NCI-H1092 (cell line): ENCODE results near the gene IFNA8.
A peak's percentile ranks its signal among the peaks of the same experiment; 100 is the strongest.
"Not testable (repeated sequence)": the region's sequence is repeated elsewhere in the genome, so short reads cannot be mapped to it uniquely, and the experiment has no call there.

Experiments
- DNase-seq: peaks from one replicate; lab custom pipeline; 2025; lab: John Stamatoyannopoulos, UW

IFNA8 gene

DNA sequence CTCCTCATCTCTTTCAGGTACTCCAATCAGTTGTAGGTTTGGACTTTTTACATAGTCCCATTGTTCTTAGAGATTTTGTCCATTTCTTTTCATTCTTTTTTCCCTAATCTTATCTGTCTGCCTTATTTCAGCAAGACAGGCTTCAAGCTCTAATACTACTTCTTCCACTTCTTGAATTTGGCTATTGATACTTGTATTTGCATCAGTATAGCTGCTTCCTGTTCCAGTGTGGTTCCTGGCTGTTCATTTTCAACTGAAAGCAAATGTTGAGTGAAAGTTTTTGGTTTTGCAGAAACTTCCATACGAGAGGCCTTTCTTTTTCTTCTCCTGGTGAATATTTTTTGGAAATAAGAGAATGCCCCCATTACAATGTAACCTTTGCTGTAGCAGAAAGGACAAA lies 19.3 kb downstream of the IFNA8 start:
- no peak for DNase-seq

DNA sequence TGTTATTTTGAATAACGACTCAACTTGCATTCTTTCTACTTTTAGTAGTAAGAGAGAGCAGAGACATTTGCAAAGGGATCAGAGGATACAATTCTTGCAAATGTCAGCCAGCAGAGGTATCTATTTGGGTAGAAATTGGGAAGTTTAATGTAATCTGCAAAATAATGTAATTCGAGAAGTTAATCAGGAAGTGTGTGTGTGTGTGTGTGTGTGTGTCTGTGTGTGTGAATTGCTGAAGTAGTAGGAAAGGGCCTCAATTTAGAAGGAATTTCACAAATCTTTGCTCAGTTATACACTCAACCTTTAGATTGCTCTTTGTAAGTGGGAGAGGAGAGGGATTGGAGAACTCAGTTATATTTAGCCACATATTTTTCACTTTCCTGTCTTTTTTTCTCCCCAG lies 20.3 kb downstream of the IFNA8 start:
- DNase-seq: no peak

DNA sequence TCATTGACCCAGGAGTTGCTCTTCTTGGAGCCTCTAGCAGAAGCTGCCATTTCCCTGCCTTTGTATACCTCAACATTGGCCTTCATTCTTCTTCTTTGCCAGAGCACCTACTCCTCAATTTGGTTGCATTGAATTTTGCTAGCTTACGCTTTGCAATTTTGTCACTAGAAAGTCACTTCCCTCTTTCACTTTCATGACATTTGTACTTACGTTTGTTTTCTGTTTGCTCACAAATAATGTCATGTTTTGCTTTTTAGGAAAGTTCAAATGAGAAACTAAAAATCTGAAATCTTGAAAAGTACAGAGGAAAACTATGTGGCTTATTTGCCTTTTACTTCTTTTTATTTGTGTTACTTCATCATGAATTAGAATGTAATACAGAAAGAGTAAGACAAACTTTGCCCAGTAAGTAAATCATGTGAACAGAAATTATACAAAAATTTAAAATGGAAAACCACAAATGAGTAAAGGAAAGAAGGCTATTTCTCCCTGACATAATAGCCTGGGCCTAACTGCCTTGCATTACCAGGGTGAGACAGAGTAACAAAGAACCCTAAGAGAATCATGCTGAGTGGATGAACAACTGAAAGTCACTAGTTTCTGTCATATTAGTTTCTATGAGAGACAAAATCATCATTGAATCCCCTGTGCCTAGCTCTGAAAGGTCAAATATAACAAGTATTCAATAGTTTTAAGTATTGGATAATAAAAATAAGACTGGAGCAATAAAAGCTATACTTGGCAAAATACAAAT lies 23.9 kb downstream of the IFNA8 start:
- DNase-seq: no peak

DNA sequence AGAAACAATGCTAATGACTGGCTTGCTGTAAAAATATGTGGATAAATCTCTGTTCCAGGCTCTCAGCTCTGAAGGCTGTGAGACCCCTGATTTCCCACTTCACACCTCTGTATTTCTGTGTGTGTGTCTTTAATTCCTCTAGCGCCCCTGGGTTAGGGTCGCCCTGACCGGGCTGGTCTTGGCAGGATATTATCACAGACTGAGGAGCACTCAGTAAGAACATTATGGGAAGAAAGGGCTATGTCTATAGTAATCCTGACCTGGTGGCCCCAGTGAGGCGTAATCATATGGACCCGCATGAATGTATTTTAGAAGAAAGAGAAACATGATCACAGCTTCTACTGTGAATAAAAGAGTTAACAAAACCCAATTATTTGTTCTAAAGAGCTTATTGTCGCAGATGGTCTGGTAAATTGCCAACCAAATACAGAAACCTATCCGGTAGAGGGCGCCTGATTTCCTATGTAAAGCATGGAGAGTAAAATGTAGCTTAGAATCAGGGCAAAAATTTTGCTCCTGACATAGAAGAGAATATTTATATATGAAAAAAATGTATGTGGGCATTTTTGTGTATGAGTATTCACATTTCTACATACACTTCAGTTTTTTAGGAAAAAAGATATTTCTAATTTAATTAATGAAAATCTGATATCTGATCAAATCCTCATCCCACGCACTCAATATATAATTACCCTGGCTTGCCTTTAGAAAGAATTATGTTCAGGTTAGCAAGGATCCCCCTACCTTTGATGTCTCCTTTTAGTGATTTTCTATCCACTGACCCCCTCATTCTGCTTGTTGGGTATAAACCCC lies 25.5 kb downstream of the IFNA8 start:
- DNase-seq: peak; percentile 41

DNA sequence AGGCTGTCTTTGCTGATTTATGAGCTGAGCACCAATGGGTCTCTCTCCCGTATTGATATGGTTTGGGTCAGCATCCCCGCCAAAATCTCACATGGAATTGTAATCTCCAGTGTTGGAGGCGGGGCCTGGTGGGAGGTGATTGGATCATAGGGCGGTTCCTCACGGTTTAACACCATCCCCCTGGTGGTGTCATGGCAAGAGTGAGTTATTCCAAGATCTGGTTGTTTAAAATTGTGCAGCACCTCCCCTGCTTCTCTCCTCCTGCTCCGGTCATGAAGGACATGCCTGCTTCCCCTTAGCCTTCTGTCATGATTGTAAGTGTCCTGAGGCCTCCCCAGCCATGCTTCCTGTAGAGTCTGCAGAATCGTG lies 26.1 kb downstream of the IFNA8 start:
- DNase-seq: not testable (repeated sequence)

DNA sequence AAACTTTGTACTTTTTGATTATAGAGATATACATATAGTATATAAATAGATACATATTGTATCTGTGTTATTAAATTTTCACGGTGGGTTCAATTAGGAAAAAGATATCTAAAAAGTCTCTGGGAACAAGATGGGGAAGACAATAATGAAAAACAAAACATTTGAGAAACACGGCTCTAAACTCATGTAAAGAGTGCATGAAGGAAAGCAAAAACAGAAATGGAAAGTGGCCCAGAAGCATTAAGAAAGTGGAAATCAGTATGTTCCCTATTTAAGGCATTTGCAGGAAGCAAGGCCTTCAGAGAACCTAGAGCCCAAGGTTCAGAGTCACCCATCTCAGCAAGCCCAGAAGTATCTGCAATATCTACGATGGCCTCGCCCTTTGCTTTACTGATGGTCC lies 31.2 kb downstream of the IFNA8 start, which contains the start of gene IFNA1:
TSS of gene IFNA1 (plus strand) at position 301 of the 400 bp plus-strand sequence. CDS start at position 370, 69 bp downstream.
- no peak for DNase-seq

DNA sequence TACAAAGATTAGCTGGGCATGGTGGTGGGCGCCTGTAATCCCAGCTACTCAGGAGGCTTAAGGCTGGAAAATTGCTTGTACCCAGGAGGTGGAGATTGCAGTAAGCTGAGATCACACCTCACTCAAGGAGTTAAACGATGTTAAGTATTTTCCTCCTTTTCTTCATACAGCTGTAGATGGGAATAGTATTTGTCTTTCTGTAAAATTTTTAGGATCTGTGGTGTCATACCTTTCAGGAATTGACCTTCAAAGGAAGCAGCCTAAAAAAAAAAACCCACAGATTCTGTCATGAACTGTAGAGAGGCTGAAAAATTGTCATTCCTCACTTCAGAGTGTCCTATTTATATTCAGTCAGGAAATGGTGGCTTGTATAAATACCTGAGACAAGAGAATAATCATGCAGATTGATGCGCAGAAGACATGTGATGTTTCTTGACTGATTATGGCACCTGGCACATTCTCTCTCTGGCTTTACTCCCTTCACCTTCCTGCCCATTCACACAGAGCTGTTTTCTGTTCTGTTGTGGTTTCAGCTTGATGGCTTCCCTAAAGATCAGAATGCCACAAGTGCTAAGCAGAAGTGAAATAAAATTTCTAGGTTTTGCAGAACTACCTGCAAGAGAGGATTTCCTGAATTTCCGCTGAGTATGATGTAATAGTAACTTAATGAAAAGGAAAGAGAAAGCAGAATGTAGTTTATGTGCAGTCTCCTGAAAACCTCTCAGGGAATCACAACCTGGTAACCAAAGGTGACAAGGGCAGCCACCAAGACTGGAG lies 35.1 kb downstream of the IFNA8 start:
- DNase-seq: no peak

DNA sequence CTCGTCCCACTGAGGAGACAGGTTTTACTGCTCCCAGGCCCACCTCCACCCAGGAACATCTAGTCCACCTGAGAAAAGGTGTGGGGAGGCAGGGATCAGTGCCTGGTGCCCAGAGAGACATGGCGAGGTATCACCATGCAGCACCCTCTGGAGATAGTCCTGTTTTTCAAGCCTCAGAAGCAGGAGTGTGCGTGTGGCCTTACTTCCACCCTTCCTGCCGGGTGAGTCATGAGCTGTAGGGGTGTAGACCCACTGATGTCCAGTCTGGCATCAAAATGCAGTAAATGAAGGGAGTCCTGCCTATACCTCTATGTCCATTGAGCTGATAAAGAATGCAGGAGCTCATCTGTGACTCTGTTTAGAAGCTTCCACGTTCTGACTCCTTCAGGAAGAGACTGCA lies 40.4 kb downstream of the IFNA8 start:
- not testable (repeated sequence) for DNase-seq

DNA sequence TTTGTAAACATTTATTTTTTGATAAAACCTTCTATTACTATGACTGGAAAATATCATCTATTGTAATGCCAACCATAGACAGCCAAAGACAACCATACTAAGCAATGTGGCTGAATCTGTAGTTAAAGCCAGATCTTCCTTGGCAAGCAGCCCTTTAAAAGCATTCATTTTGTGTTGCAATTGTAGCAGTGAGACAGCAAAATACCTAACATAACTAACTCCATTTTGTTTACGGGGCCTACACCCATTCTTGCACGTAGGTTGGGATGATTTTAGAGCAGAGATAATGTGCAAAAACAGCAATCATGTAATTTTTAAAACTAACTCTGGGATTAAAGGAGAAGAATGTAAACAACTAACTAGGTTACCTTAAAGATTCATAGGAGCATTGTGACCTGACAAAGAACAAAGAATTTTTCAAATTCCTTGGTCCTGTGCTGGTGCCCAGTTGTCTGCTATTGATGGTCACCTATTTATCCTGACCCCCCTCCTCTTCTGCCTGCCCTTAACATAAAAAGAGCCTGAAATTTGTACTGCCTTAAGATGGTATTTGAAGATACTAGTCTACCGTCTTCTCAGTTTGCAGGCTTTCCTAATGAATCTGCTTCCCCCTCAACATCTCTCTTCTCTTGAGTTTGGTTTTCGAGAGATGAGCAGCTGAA lies 41.9 kb downstream of the IFNA8 start:
- DNase-seq: no peak

DNA sequence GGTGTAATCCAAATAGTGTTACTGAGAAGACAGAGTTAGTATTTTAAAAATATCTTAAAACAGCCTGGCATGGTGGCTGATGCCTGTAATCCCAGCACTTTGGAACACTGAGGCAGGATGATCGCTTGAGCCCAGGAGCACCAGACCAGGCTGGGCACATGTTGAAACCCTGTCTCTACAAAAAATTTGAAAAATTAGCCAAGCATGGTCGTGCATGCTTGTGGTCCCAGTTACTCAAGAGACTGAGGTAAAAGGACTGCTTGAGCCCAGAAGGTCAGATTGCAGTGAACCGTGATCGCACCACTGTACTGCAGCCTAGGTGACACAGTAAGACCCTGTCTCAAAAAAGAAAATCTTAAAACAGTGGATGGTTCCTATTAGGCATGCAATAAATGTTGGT lies 43.8 kb downstream of the IFNA8 start:
- DNase-seq: no peak

DNA sequence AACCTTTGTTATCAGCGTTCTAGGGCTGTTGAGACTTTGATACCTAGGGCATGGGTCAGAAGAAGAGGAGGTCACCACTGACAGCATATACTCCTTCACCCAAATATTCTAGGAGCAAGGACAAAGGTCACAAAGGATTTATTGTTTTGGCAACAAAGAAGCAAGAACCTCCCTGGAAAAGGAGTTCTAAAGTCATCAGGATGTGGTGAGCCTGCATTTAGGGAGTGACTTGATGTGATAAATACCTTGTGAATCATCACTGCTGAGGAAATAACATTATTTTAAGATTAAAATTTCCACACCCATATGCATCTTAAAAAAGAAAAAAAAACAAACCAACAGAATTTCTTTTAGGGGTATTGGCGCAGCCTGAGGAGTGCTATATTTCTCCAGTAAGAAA lies 45.2 kb downstream of the IFNA8 start:
- no peak for DNase-seq

DNA sequence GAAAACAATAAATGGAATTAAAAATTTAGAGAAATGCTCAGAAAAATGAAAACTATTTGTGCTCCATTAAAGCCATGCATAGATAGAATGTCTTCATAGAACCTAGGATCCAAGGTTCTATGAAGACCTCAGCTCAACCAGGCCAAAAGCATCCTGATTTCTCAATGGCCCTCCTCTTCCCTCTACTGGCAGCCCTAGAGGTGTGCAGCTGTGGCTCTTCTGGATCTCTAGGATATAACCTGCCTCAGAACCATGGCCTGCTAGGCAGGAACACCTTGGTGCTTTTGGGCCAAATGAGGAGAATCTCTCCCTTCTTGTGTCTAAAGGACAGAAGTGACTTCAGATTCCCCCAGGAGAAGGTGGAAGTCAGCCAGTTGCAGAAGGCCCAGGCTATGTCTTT lies 46.4 kb downstream of the IFNA8 start:
- no peak for DNase-seq
